Right lobe of liver (tissue), 4 donors: ENCODE data around the gene DCST2.

Experiments
- CTCF ChIP-seq, 4 donors: fragments of 200-600 bp in 3 of 4; fragments of 450-650 bp in 1 of 4; IDR thresholded peaks; one replicate each; pipeline versions ENCODE4 v1.5.1 to v1.8.0; 2016 to 2022; ENCODE audit warnings: antibody characterized with exemption in 4 of 4, mild to moderate bottlenecking in 2 of 4
- POLR2A ChIP-seq: fragments of 450-650 bp; IDR thresholded peaks from one replicate; pipeline ENCODE4 v1.6.1; 2017; ENCODE audit warnings: antibody characterized with exemption, mild to moderate bottlenecking
- donor health status: DM: no; HTN: no; CAD: no.
- donor health status: DM: no; HTN: no; CAD: no.
- donor health status: DM: no; HTN: yes; CAD: no.

- TF ChIP-seq CTCF (IDR thresholded peaks at IDR 0.05) (no peak), POLR2A (no peak)
These were observed 3.9 kb downstream of the DCST2 start for GRCh38 chr1:155029513-155030242.
